Inflammatory macrophage (primary cell): Measurements from ENCODE around the gene PPP2R2D.
"Not testable (repeated sequence)": the region's sequence is repeated elsewhere in the genome, so short reads cannot be mapped to it uniquely, and the experiment has no call there.

ENCODE experiments used
- DNase-seq, 2 donors: peaks; one replicate each; pipeline ENCODE4 v3.0.0-alpha.2; 2020 to 2022

The PPP2R2D gene

DNA sequence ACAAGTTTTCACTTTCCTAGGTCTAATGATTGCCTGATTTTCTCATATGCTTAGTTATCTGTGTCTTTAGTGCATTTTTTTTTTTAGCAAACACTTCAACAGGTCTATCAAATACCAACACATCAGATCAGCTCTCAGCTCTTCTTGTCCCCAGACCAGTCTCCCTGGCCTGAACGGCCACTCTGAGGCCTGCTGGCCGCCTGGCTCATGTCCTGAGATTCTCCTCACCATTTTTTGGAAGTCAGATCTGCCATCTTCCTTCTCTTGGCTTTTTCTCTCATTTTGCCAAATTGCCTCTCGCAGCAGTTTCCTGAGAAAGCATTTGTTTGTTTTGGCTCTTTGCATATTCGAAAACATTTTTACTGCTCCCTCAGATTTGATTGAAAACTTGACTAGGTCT is 29.3 kb downstream of the PPP2R2D start:
- no peak for DNase-seq

DNA sequence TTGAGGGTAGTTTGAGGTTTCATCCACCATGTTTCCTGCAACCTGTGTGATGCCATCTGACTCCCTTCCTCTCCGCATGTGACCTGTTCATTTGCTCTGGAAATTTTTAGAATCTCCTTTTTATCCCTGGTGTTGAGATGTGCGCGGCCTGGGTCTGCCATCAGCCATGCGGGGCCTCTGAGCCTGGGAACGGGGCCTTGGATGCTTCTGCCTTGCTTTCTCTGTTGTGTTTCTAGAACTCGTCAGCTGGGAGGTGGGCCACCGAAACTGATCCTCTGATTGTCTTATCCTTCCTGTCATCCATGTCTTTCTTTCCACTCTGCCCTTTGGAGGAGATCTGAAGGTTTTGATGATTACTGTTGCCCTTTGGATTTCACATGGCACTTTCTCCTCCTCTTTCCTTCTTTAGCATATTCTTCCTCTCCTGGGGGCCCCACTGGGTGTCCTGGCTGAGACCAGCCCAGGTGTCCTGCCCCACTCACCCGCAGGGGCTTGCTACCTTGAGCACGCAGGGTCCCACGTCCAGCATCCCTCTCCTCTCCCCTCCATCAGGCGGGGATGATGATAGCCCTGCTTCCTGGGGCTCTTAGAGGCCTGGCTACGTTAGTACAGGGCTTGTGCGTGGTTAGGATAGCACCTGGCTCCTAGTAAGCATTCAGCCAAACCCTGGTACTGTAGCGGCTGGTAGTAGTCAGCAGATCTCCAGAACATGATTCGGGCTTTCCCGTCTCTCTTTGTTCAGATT is 29.9 kb downstream of the PPP2R2D start:
- no peak for DNase-seq

DNA sequence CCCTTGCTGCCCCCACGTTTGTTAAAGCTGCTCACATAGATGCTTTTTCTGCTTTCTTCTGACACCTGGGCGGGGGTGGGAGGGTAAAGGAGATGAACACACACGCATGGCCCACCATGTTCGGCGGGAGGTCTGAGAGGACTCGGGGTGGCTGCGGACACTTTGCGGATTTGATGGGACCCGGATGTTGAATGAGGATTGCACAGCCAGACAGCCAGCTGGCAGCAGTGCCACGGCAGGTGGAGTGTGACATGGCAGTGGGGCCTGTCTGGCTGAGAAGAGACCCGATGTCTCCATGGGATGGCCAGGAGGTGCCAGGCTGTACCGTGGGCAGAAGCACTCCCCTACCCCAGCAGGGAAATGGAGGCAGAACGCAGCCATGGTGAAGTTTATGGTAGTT is 31.2 kb downstream of the PPP2R2D start:
- no peak for DNase-seq

DNA sequence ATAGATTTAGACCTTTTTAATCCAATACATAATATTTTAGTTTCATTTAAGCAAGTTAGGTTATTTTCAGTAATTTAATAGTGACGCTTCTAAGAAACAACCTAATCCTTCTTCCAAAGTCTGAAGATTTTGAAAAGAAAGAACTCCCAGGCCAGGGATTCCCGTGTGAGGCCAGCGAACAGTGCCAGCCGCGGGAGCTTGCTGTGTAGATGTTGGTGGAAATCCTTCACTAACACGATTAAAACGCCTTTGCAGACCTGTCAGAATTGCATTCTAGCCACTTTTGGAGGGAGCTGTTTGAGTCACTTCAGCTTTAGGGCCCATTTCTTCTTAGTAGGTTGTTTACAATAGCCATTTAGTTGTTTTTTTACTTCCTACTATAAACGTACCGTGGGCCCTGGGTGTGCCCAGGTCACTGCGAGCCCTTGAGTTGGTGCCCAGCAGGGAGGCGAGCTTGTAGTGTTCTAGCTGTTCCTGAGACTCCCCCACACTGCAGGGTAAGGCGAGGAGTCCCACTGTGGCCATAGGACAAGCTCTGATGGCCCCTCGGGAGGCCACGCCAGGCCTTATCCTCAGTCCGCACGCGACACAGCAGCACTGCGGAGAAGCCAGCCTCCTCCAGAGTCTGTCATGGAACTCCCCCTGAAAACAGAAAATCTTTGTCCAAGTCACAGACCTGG is 32.3 kb downstream of the PPP2R2D start:
- no peak for DNase-seq

DNA sequence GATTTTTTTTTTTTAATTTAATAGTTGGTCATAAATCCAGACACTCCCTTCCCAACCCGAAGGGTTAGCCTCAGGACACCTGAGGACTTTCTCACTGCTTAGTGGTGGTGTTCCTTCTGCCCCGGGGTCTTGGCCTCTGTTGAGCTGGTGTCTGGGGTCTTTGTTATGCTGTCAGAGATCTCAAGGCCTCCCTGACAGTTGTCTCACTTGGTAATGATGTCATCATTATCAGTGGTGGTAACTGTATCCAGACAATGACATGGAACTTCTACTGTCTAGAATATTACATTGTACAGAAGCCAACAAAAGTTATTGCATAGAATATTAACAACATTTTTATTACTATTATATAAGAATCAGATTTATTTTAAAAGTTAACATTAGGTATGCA is 32.9 kb downstream of the PPP2R2D start:
- no peak for DNase-seq

DNA sequence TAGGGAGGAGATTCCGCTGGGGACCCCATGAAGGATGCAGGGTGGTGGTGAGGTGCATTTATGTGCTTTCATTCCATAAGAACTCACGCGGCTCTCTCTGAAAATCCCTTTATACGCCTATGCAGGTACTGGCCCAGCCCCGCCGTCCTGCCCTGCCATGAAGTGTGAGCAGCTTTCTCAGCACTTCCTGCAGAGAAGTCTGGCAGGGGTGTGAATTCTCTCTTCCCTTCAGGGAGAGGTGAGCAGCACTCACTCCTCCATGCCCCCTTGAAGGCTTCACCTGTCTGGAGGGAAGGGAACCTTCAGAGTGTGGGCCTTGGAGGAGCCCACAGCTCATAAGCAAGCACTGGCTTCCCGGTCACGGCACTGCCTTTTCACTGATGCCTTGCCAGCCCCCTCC is 34.0 kb downstream of the PPP2R2D start:
- DNase-seq, result no peak

DNA sequence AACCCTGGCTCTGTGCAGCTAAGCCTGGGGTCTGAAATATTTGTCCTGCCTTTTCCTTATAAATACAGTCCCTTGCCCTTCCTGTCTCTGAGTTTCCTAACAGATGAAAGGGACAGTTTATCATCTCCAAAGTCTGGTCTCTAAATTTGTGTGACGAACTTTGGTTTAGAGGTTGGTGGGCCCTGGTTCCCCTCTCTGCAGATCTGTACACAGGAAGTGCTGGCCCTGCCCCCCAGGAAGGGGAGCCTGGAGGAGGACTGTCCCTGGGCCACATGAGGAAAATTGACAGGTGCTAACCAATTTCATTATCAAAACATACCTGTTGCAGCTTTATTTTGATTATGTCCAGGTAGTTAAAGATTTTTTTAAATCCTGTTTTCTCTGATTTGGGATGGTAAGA is 34.5 kb downstream of the PPP2R2D start:
- DNase-seq, result no peak

DNA sequence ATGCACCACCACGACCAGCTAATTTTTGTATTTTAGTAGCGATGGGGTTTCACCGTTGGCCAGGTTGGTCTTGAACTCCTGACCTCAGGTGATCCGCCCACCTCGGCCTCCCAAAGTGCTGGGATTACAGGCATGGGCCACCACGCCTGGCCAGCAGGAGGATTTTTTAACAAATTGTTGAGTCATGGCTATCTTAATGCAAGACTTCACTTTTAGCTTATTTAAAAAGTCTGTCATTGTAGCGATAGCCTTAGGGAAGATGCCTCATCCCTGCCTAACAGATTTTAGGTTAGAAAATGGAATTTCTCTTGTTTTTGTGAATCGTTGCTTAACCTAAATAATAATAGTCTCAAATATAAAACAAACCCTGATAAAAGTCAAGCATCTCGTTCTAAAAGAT is 35.5 kb downstream of the PPP2R2D start:
- no peak for DNase-seq

DNA sequence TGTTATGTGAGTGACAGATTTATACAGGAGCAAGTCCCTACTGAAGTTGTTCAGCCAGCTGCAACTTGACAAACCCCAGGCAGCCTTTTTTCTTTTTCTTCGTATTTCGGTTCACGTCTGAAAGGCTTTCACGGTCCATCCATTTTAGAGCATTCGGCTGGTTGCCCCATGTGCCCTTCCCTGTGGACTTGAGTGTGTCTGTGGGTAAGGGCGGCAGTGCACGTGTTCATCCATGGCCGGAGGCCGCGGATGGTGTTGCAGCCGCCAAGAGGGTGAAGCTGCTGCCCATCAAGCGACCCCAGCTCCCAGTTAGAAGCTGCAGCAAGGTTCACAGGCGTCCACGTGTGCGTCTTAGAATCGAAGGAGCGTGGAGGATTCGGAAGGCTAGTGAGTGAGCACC is 35.9 kb downstream of the PPP2R2D start:
- DNase-seq, result no peak

DNA sequence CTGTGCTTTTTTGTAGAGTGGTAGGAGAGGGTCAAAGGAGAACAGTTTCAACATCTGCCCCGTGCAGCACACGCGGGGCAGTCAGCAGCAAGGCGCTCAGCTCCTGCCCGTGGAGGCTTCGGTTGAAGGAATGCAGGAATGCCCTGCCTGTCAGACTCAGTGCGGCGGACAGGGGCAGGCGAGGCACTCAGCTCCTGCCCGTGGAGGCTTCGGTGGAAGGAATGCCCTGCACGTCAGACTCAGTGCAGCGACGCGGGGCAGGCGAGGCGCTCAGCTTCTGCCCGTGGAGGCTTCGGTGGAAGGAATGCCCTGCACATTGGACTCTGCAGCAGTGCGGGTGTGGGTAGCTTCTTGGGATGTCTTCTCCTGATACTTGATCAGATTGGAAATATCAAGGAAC is 37.0 kb downstream of the PPP2R2D start:
- DNase-seq, result no peak

DNA sequence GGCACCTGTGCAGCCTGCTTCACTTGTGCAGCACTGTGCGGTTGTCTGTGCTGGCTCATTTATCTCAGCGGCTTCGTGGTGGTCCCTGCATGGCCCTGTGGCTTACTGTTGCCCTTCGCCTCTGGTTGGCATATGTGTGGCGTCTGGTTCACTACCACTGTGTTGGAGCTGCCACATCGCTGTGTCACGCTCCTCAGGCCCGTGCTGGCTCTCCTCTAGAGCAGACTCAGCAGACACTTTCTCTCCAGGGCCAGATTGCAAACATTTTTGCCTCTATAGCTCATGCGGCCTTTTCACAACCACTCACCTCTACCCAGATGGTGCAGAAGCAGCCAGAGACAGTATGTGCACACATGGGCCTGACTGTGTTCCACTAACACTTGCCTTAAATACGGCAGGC is 37.9 kb downstream of the PPP2R2D start:
- DNase-seq, result no peak

DNA sequence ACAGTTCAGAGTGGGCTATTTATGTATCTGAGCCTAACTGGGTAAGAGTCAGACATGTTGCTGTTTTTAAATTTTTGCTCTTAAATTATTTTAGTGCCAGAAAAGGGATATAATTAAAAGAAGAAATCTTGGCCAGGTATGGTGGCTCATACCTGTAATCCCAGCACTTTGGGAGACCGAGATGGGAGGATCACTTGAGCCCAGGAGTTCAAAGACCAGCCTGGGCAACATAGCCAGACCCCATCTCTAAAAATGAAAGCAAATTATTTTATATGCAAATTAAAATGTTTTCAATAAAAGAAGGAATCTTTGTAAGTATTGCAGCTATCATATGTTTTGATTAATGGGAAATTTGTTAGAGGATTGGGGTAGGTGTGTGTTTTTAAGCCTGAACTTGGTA is 41.6 kb downstream of the PPP2R2D start:
- no peak for DNase-seq

DNA sequence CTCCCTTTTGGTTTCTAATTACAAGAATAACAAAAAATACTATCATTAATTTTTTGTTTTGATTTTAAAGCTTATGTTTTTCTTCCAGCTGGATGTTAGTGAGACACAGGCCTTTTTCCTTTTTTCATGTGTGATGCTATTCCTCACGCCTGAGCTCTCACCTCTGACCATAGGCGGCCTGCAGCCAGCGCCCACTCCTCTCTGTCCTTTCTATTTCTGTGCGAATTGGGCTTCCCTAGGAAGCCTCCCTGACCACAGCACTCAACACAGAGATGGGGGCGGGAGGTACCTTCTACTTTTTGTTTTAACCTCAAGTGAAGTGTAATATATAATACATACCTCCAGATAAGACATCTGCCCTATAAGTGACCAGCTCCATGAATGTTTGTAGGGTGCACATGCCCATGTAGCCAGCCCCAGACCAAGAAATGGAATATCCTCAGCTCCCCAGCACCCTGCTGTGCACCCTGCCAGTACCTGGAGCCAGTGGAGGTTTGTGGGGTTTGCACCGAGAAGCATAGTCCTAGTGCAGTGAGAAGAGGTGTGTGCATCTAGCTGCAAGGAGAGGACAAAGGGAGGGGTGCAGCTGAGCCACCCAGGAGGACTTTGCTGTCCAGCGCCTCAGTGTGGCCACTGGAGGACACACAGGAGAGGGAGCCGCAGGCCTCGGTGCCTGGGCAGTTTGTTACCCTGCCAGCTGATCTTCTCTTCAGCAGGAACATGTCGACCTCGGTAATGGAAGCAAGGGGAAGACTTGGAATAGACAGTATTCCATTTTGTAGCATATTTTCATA is 42.4 kb downstream of the PPP2R2D start:
- peak; percentile 11 to 21 for DNase-seq

DNA sequence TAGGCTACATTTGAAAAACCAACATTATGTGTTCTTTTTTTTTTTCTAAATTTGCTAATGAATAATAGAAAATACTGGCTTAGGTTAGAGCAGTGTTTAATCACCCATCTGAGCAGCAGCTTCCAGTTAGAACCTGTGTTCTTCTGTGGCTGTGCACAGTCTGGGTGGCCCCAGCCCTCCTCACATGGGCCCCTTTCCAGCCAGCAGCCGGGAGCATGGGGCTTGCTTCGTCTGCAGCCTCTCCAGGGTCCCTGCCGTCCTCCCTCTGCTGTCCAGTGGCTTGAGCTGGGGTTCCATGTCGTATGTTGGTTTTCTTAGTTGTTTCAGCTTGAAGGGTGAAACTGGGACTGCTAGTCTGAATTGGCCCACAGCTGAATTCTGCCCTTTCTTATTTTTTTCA is 43.6 kb downstream of the PPP2R2D start:
- DNase-seq, result no peak

DNA sequence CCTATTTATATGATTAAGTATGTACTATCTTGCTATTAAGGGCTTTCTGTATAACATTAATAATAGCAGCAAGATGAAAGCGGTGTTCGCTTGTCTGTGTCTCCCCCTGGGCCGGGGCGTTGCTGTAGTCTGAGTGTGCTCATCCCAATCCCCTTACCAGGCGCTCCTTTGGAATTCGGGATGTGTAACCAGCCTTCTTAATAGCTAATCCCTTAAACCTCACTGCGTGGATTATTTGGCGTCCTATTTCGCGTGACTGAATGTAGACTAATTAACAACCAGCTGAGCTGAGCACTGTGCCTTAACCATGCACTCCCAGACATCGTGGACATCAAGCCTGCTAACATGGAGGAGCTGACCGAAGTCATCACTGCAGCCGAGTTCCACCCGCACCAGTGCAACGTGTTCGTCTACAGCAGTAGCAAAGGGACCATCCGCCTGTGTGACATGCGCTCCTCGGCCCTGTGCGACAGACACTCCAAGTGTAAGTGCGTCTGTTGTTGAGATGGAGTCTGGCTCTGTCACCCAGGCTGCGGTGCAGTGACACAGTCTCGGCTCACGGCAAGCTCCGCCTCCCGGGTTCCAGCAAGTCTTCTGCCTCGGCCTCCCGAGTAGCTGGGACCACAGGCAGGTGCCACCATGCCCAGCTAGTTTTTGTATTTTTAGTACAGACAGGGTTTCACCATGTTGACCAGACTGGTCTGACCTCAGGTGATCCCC is 44.3 kb downstream of the PPP2R2D start:
- no peak for DNase-seq

DNA sequence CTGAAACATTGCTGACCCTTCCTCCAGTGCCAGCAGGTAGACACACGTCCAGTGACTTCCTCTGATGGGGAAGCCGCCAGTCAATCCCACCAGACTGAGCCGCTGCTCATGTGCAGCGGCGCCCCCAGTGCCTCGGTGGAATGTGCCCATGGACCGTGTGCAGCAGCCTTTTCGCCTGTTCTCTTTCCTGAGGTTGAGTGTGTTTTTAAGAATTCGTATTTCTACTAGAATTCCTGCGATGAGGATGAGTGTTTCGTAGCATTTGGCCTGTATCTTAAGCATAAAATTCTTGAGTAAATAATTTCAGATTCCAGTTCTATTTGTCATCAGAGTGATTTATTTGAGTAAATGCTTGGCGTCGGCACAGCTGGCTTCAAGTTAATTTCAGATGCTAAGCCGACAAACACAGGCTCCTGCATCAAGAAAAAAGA is 45.5 kb downstream of the PPP2R2D start:
- DNase-seq, result no peak

DNA sequence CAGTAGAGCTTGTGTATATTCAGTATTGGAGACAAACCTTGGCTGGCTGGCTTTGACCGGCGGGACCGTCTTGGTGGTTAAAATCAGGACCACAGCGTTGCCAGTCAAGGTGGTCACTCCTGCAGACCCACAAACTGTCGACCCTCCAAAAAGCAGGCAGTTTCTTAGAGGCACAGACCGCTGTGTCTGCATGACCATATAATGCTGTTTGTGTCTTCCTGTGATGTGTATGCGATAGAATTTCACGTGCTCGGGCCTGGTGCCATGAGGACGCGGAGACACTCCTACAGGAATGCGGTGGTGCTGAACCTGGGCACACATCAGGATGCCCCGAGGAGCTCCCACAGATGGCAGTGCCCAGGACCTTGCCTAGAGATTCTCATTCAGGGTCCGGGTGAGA is 46.1 kb downstream of the PPP2R2D start:
- DNase-seq, result no peak

DNA sequence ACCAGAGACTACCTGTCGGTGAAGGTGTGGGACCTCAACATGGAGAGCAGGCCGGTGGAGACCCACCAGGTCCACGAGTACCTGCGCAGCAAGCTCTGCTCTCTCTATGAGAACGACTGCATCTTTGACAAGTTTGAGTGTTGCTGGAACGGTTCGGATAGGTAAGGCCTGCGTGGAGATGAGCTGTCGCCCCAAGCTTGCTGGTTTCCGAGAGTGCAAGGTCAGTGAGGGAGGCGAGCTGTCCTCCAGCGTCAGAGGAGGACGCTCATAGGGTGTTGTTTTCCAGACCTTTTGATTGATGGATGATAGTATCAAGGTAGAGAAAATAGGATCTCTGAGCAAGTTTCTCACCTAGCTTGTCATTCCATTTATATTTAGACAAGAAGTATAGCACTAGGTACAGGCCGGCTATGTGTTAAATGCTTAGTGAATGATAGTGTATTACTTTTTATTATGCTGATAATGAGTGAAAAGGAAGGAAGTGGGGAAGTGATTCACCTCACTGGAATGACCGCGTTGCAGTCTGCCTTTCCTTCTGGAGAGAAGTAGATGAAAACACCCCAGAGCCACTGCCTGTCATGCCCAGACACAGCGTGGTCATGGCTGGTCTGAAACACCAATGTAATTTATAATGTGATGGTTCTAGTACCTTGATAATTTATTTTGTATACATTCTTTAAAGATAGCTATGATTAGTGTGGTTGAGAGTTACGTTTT is 47.0 kb downstream of the PPP2R2D start:
- no peak for DNase-seq

DNA sequence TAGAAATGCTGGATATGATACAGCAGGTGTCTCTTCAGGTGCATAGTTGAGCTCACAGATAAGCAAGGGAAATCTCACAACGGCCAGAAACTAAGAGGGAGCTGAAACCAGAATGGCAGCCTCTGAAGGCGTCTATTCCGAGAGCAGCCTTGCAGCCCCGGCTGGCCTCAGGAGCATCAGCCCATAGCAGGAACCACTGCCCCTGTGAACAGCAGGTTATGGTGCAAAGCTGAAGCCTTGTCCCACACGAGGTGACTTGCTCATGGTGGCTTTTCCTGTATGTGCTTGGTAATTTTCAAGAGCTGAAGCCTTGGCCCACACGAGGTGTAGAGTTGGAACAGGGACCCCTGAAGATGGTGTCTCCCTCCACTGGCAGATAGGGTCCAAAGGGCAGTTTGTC is 47.7 kb downstream of the PPP2R2D start:
- DNase-seq, result no peak

DNA sequence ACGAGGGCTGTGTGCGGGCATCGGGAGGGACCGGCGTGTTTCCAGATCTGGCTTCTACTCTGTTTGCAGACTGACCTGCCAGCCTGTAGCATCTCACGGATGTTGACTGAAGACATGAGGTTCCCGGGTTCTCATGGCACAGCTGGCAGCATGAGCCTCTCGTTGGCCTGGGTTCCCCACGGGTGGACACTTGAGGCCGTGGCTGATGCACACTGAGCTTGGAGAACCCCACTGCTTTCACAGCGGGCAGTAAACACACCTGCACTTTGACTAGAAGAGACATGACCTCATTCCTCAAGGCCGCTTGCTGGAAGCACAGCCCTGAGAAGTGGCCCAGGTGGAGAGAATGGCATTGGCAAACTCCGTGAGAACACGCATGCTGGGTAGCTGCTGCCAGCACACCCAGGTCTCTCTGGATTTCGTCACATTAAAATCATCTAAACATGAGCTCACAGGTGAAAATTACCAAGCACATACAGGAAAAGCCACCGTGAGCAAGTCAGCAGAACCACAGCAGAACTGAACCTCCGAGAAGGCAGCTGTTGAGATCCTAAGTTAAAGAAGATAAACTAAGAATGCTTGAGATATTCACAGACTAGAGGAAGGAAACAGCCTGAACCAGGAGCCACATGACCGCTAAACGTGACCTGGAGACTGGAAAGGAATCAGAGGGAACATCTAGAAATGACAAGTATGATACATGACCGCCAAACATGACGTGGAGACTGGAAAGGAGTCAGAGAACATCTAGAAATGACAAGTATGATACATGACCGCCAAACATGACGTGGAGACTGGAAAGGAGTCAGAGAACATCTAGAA is 48.4 kb downstream of the PPP2R2D start:
- DNase-seq, result no peak

DNA sequence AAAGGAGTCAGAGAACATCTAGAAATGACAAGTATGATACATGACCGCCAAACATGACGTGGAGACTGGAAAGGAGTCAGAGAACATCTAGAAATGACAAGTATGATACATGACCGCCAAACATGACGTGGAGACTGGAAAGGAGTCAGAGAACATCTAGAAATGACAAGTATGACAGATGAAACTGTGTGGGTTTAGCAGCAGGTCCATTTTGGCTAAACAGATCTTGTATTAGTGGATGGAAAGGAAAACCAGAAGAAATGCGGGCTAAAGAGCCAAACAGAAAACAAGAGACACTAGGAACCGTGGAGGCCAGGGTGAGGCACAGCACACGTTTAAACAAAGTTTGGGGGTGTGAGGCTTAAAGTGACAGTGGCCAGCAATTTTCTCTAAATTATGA is 49.1 kb downstream of the PPP2R2D start:
- not testable (repeated sequence) for DNase-seq
